Endodermal cell (in vitro differentiated cells): Measurements from ENCODE around the gene EHHADH. TPM values are rescaled to one million over a fixed set of nuclear protein-coding genes. Genes with fewer than 3 reads are reported as not detected.

Source experiments
- DNase-seq: peaks from one replicate; pipeline ENCODE4 v3.0.0-alpha.2; 2017
- H3K27ac ChIP-seq: 2 replicates; pipeline ENCODE4 v1.5.1; 2013; ENCODE audit warnings: mild to moderate bottlenecking, low read depth, low read length, moderate library complexity
- H3K27me3 ChIP-seq: 2 replicates; pipeline ENCODE4 v1.6.1; 2013; ENCODE audit warnings: mild to moderate bottlenecking, low read length, moderate library complexity; ENCODE audit not compliant: insufficient read depth, control insufficient read depth, poor library complexity, severe bottlenecking
- H3K36me3 ChIP-seq: 2 replicates; pipeline ENCODE4 v1.7.0; 2013; ENCODE audit warnings: mild to moderate bottlenecking, low read length, moderate library complexity; ENCODE audit not compliant: control insufficient read depth, insufficient read depth
- H3K4me1 ChIP-seq: one replicate; pipeline ENCODE4 v1.7.0; 2013; ENCODE audit warnings: low read length; ENCODE audit not compliant: control insufficient read depth, insufficient read depth
- H3K4me3 ChIP-seq: 2 replicates; pipeline ENCODE4 v1.5.1; 2013; ENCODE audit warnings: mild to moderate bottlenecking, low read length, moderate library complexity
- H3K9ac ChIP-seq: 2 replicates; pipeline ENCODE4 v1.6.1; 2013; ENCODE audit warnings: mild to moderate bottlenecking, low read length, moderate library complexity; ENCODE audit not compliant: poor library complexity, severe bottlenecking; ENCODE audit errors: extremely low read depth
- H3K9me3 ChIP-seq: 2 replicates; pipeline ENCODE4 v1.6.1; 2013; ENCODE audit warnings: mild to moderate bottlenecking, low read length, moderate library complexity; ENCODE audit not compliant: control insufficient read depth
- H3K27ac Mint-ChIP-seq: 2 replicates; pipeline ENCODE4 v1.8.0; 2020; ENCODE audit warnings: mixed read lengths
- H3K27me3 Mint-ChIP-seq: 2 replicates; pipeline ENCODE4 v1.8.0; 2021; ENCODE audit warnings: mild to moderate bottlenecking, mixed read lengths; ENCODE audit not compliant: insufficient read depth
- H3K36me3 Mint-ChIP-seq: 2 replicates; pipeline ENCODE4 v1.8.0; 2020; ENCODE audit warnings: low read depth, mixed read lengths
- H3K4me1 Mint-ChIP-seq: 2 replicates; pipeline ENCODE4 v1.8.0; 2020; ENCODE audit warnings: mixed read lengths
- H3K4me3 Mint-ChIP-seq: 2 replicates; pipeline ENCODE4 v1.8.0; 2020; ENCODE audit warnings: mild to moderate bottlenecking, moderate library complexity, mixed read lengths
- H3K9me3 Mint-ChIP-seq: 2 replicates; pipeline ENCODE4 v1.8.0; 2020; ENCODE audit warnings: mild to moderate bottlenecking, mixed read lengths
- CTCF ChIP-seq: fragments of 200-600 bp; sonication (generic); conservative IDR thresholded peaks from 2 replicates; pipeline ENCODE4 v1.5.0; 2021; ENCODE audit warnings: antibody characterized with exemption, mild to moderate bottlenecking
- WGBS, 2 experiments: methylation state at CpG; one replicate each; pipeline versions ENCODE4 v1.1.5 to v1.1.7; 2013; ENCODE audit warnings: missing lambda C conversion rate in 2 of 2, mixed read lengths in 1 of 2; ENCODE audit not compliant: insufficient coverage in 1 of 2, insufficient read length in 1 of 2; 5-methylcytosine and 5-hydroxymethylcytosine counted together
- total RNA-seq, 2 donors: library from RNA; stranded (reverse); fragmentation: NEBNext Ultra II Directional in 1 of 2; extraction: Animal tissue kit (Norgen Biotek cat#: 25700) in 1 of 2; gene quantifications; 2 replicates in 1 of 2; 3 replicates in 1 of 2; pipeline ENCODE4 v1.2.1, GENCODE V29; 2021

EHHADH gene
- total RNA-seq, 2 donors from 2014 or later, result 58.7 to 79.2 TPM

DNA sequence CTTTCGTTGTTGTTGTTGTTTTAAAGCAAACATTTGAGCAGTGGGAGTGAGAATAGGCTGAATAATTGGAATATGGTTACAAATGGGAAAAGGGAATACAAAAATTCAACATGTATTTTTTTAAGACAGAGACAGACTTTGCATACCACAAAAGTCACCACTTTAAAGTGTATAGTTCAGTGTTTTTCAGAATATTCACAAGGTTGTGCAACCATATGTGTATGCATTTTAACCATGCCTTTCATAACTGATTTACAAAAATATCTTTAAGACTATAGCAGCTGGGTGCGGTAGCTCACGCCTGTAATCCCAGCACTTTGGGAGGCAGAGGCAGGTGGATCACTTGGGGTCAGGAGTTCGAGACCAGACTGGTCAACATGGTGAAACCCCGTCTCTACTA is 41.3 kb downstream of the EHHADH start:
- no peak overlapping the region for H3K27ac ChIP-seq
- H3K36me3 Mint-ChIP-seq, result peaks cover 21% of the 10 kb centered on the region
- H3K27me3 Mint-ChIP-seq, result no peaks in the 10 kb centered on the region
- no peak overlapping the region for H3K9ac ChIP-seq
- H3K27ac Mint-ChIP-seq, result no peak overlapping the region
- DNase-seq, result no peak
- peaks cover 19% of the 10 kb centered on the region for H3K36me3 ChIP-seq
- no peaks in the 10 kb centered on the region for H3K27me3 ChIP-seq
- no peak overlapping the region for H3K4me3 Mint-ChIP-seq
- H3K4me1 Mint-ChIP-seq, result peaks cover 12% of the 10 kb centered on the region
- no peaks in the 10 kb centered on the region for H3K9me3 Mint-ChIP-seq
- 97 to 100% methylated on average over 4 to 5 of the region's 5 CpGs for WGBS, 2 experiments
- H3K4me3 ChIP-seq, result no peak overlapping the region
- H3K4me1 ChIP-seq, result peaks cover 6% of the 10 kb centered on the region
- no peak for TF ChIP-seq CTCF
- no peaks in the 10 kb centered on the region for H3K9me3 ChIP-seq

DNA sequence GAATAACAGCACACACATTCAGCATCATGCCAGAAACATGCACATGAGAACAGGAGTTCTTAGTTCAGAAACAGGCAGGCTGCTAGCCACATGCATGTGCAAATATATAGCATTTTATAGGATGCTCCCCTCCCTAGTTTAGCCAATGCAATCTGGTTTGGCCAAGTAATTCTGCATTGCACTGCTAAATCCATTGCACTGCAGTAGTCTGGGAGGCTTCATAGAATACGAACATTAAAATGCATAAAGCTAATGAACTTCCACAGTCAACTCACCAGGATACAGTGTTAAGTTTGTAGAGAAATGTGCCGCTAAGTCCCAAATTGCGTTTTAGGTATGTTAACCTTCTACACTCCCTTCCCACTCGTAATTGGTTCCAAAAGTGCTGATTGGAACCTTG is 41.8 kb downstream of the EHHADH start:
- Mint-ChIP-seq H3K9me3 (no peaks in the 10 kb centered on the region), H3K27ac (no peak overlapping the region), H3K4me3 (no peak overlapping the region), H3K4me1 (peaks cover 10% of the 10 kb centered on the region), H3K27me3 (no peaks in the 10 kb centered on the region), H3K36me3 (peaks cover 19% of the 10 kb centered on the region)
- H3K4me1 ChIP-seq, result peaks cover 6% of the 10 kb centered on the region
- no peak overlapping the region for H3K4me3 ChIP-seq
- no peak for TF ChIP-seq CTCF
- WGBS, 2 experiments, result 93% methylated on average over 3 to 4 of the region's 4 CpGs
- no peak for DNase-seq
- H3K27me3 ChIP-seq, result no peaks in the 10 kb centered on the region
- H3K9me3 ChIP-seq, result no peaks in the 10 kb centered on the region
- H3K36me3 ChIP-seq, result peaks cover 17% of the 10 kb centered on the region
- H3K27ac ChIP-seq, result no peak overlapping the region
- no peak overlapping the region for H3K9ac ChIP-seq

- Mint-ChIP-seq H3K9me3 (no peaks in the 10 kb centered on the region), H3K4me1 (no peaks in the 10 kb centered on the region), H3K4me3 (no peak overlapping the region), H3K27me3 (no peaks in the 10 kb centered on the region), H3K27ac (no peak overlapping the region), H3K36me3 (peaks cover 18% of the 10 kb centered on the region)
- no peak overlapping the region for H3K27ac ChIP-seq
- no peak overlapping the region for H3K9ac ChIP-seq
- H3K27me3 ChIP-seq, result no peaks in the 10 kb centered on the region
- no peak overlapping the region for H3K4me3 ChIP-seq
- WGBS, 2 experiments, result 92 to 93% methylated on average over 3 to 4 of the region's 4 CpGs
- H3K36me3 ChIP-seq, result peaks cover 14% of the 10 kb centered on the region
- DNase-seq, result no peak
- H3K4me1 ChIP-seq, result no peaks in the 10 kb centered on the region
- no peak for TF ChIP-seq CTCF
- no peaks in the 10 kb centered on the region for H3K9me3 ChIP-seq
Measured at GRCh38 chr3:185210621-185211142, 43.2 kb downstream of the EHHADH start.
